SK-N-SH (cell line): ENCODE measurements around the gene PGS1.

ENCODE experiments used
- CTCF ChIP-seq: fragments of 200-600 bp; sonication (generic); IDR thresholded peaks from 2 replicates; pipeline ENCODE4 v1.6.1; 2017; ENCODE audit warnings: antibody characterized with exemption, mild to moderate bottlenecking, moderate library complexity
- FOXJ3 ChIP-seq: sonication (generic); formaldehyde crosslinking; IDR thresholded peaks from 2 replicates; pipeline ENCODE4 v1.5.1; 2020; ENCODE audit warnings: mild to moderate bottlenecking, missing genetic modification reagents
- RFX5 ChIP-seq: IDR thresholded peaks from 2 replicates; pipeline ENCODE4 v1.6.1; 2012; ENCODE audit warnings: mild to moderate bottlenecking, improper control_type of control experiment, low read length

- TF ChIP-seq RFX5 (no peak), CTCF (no peak), FOXJ3 (CRISPR knock-in tag) (no peak)
These were observed 33.8 kb upstream of the PGS1 start for GRCh38 chr17:78344666-78345065.
